HCT116 (cell line): ENCODE data around the gene RGS6. TPM values are rescaled to one million over a fixed set of nuclear protein-coding genes. Genes with fewer than 3 reads are reported as not detected.

ENCODE experiments used
- ATAC-seq: fragments of 200-7000 bp; cut with Tn5 transposase; 2 replicates; pipeline ENCODE4 v1.9.1; 2020; ENCODE audit warnings: mild to moderate bottlenecking, moderate library complexity
- BruUV-seq: library from RNA; stranded (reverse); fragments of 400-500 nt; replicated peaks from 2 replicates; lab custom pipeline; 2021; lab: Mats Ljungman, UMichigan
- CTCF ChIA-PET: fragments of 300-600 bp; sonication (Branson Sonifier 250); formaldehyde crosslinking; loops from one replicate; lab custom pipeline; 2021; ENCODE audit warnings: antibody characterized with exemption; lab: Charles Lee
- POLR2A ChIA-PET: fragments of 300-600, 350-600 bp; sonication (Branson Sonifier 250); formaldehyde crosslinking; loops from one replicate; lab custom pipeline; 2021; ENCODE audit warnings: antibody characterized with exemption; lab: Charles Lee
- RAD21 ChIA-PET, 2 experiments: fragments of 300-600 bp; sonication (Branson Sonifier 250); formaldehyde crosslinking; loops; one replicate each; lab custom pipeline; 2023; ENCODE audit warnings: low total read pairs in 2 of 2; ENCODE audit not compliant: uncharacterized antibody in 2 of 2, unreplicated experiment in 2 of 2, low non-redundant PET in 1 of 2; lab: Charles Lee
- DNase-seq: peaks from one replicate; pipeline ENCODE4 v3.0.0-alpha.2; 2010; ENCODE audit warnings: low read depth, low spot score
- H2AFZ ChIP-seq: fragments of 200-600 bp; shearing (Covaris generic), sonication (generic); 2 replicates; pipeline ENCODE4 v1.6.1; 2017; ENCODE audit warnings: low read depth, mixed run types, mixed read lengths, antibody characterized with exemption, low read length; ENCODE audit not compliant: poor library complexity, severe bottlenecking
- H3K27ac ChIP-seq: 2 replicates; pipeline ENCODE4 v1.5.1; 2012; ENCODE audit warnings: low read depth, low read length
- H3K27me3 ChIP-seq: fragments of 200-600 bp; sonication (generic); 2 replicates; pipeline ENCODE4 v1.6.1; 2016; ENCODE audit warnings: mixed run types, low read length, mixed read lengths; ENCODE audit not compliant: insufficient read depth
- H3K36me3 ChIP-seq, 2 experiments: fragments of 200-500 bp in 1 of 2; fragments of 200-600 bp in 1 of 2; sonication (Bioruptor generic) in 1 of 2; sonication (generic) in 1 of 2; 2 replicates each; pipeline versions ENCODE4 v1.5.1 to v1.6.1; 2014 to 2016; ENCODE audit warnings: low read length in 2 of 2, inconsistent platforms in 1 of 2, mixed read lengths in 1 of 2, mixed run types in 1 of 2; ENCODE audit not compliant: insufficient read depth in 2 of 2, control insufficient read depth in 1 of 2
- H3K4me1 ChIP-seq, 2 experiments: fragments of 200-600 bp in 1 of 2; sonication (generic) in 1 of 2; 2 replicates each; pipeline versions ENCODE4 v1.5.1 to v1.6.1; 2012 to 2017; ENCODE audit warnings: low read length in 2 of 2, inconsistent platforms in 1 of 2, mild to moderate bottlenecking in 1 of 2, mixed read lengths in 1 of 2, mixed run types in 1 of 2, moderate library complexity in 1 of 2; ENCODE audit not compliant: insufficient read depth in 2 of 2, control insufficient read depth in 1 of 2
- H3K4me2 ChIP-seq: fragments of 200-600 bp; sonication (generic); 2 replicates; pipeline ENCODE4 v1.6.1; 2017; ENCODE audit warnings: mixed run types, low read length, mixed read lengths
- H3K4me3 ChIP-seq, 2 experiments: fragments of 200-600 bp in 1 of 2; sonication (generic) in 1 of 2; replicated peaks in 1 of 2; 2 replicates each; pipeline ENCODE4 v1.5.1; 2011 to 2016; ENCODE audit warnings: low read length in 2 of 2, control low read depth in 1 of 2, low read depth in 1 of 2, mild to moderate bottlenecking in 1 of 2, mixed read lengths in 1 of 2, mixed run types in 1 of 2
- H3K79me2 ChIP-seq: fragments of 200-600 bp; sonication (generic); 2 replicates; pipeline ENCODE4 v1.6.1; 2017; ENCODE audit warnings: mild to moderate bottlenecking, mixed run types, low read length, moderate library complexity, mixed read lengths; ENCODE audit not compliant: insufficient read depth
- H3K9ac ChIP-seq: fragments of 200-600 bp; sonication (generic); 2 replicates; pipeline ENCODE4 v1.6.1; 2016; ENCODE audit warnings: low read length, mixed read lengths
- H3K9me2 ChIP-seq: fragments of 200-600 bp; sonication (generic), shearing (Covaris generic); 2 replicates; pipeline ENCODE4 v1.6.1; 2017; ENCODE audit warnings: mixed run types, mild to moderate bottlenecking, moderate library complexity; ENCODE audit not compliant: insufficient read depth
- H3K9me3 ChIP-seq, 2 experiments: fragments of 200-500 bp in 1 of 2; fragments of 200-600 bp in 1 of 2; sonication (Bioruptor generic) in 1 of 2; sonication (generic) in 1 of 2; 2 replicates each; pipeline ENCODE4 v1.6.1; 2014 to 2017; ENCODE audit warnings: low read length in 2 of 2, mixed read lengths in 2 of 2, inconsistent platforms in 1 of 2, low read depth in 1 of 2, mild to moderate bottlenecking in 1 of 2, mixed run types in 1 of 2, moderate library complexity in 1 of 2; ENCODE audit not compliant: control insufficient read depth in 1 of 2, insufficient read depth in 1 of 2
- H4K20me1 ChIP-seq: fragments of 200-600 bp; sonication (generic), shearing (Covaris generic); 2 replicates; pipeline ENCODE4 v1.6.1; 2017; ENCODE audit warnings: mixed run types, mild to moderate bottlenecking, moderate library complexity; ENCODE audit not compliant: insufficient read depth
- CTCF ChIP-seq, 3 experiments: fragments of 200-600 bp in 1 of 3; sonication (generic) in 1 of 3; IDR thresholded peaks in 2 of 3; conservative IDR thresholded peaks in 1 of 3; 2 replicates each; pipeline ENCODE4 v1.5.1; 2012 to 2017; ENCODE audit warnings: low read depth in 2 of 3, low read length in 2 of 3, antibody characterized with exemption in 1 of 3, borderline replicate concordance in 1 of 3, control low read depth in 1 of 3, mild to moderate bottlenecking in 1 of 3, mixed read lengths in 1 of 3, mixed run types in 1 of 3, moderate library complexity in 1 of 3; ENCODE audit not compliant: insufficient read depth in 1 of 3
- EZH2phosphoT487 ChIP-seq: fragments of 200-600 bp; IDR thresholded peaks from 2 replicates; pipeline ENCODE4 v1.6.1; 2018; ENCODE audit warnings: antibody characterized with exemption, borderline replicate concordance
- TCF7L2 ChIP-seq: IDR thresholded peaks from 2 replicates; pipeline ENCODE4 v1.7.0; 2011; ENCODE audit warnings: borderline replicate concordance, inconsistent platforms; ENCODE audit not compliant: insufficient read depth, insufficient read length; ENCODE audit errors: extremely low read depth
- YY1 ChIP-seq: IDR thresholded peaks from 2 replicates; pipeline ENCODE4 v1.6.1; 2011; ENCODE audit warnings: low read length, low read depth, moderate library complexity, mild to moderate bottlenecking; ENCODE audit not compliant: insufficient replicate concordance; ENCODE audit errors: extremely low read depth
- ZNF274 ChIP-seq: fragments of 200-500 bp; sonication (Bioruptor generic); IDR thresholded peaks from 2 replicates; pipeline ENCODE4 v1.6.1; 2014; ENCODE audit warnings: mild to moderate bottlenecking, low read depth, low read length, inconsistent platforms
- intact Hi-C: fragments of 100-400 bp; cut with micrococcal nuclease; formaldehyde crosslinking; loops from 2 replicates; pipeline ENCODE4 v1.10.0; 2022
- total RNA-seq: library from RNA; stranded (reverse); gene quantifications from one replicate; pipeline ENCODE4 v1.2.1, GENCODE V29; 2021; ENCODE audit not compliant: unreplicated experiment
- TF ChIP-seq, protein P1 (sequence below): IDR thresholded peaks from 2 replicates; pipeline ENCODE4 v1.6.1; 2012; ENCODE audit warnings: low read depth

Gene RGS6
- total RNA-seq, 1 experiment from 2014 or later = 4.7 TPM

GRCh38 chr14:72217135-72217534, 284.9 kb downstream of the RGS6 start:
- H3K27ac ChIP-seq = no peak overlapping the region
- no peak overlapping the region for H2AFZ ChIP-seq
- intact Hi-C loops = no loop called here
- no peaks in the 10 kb centered on the region for H3K27me3 ChIP-seq
- H3K4me3 ChIP-seq = no peak overlapping the region
- H3K4me2 ChIP-seq = no peak overlapping the region
- ChIA-PET CTCF (no interaction called here), POLR2A (no interaction called here), RAD21 (no interaction called here)
- peaks cover 0 to 10% of the 10 kb centered on the region in 2 experiments; a peak in 1 of 4 replicates for H3K9me3 ChIP-seq
- TF ChIP-seq YY1 (no peak), ZNF274 (no peak), TCF7L2 (no peak), EZH2phosphoT487 (no peak), CTCF (IDR thresholded peaks at IDR 0.05 in 2 of 3, conservative IDR thresholded peaks at IDR 0.05 in 1 of 3; ENCODE audit: borderline replicate concordance in 1 of 3, insufficient read depth in 1 of 3, low read depth in 2 of 3, low read length in 2 of 3) (no peak)
- TF ChIP-seq, protein P1, sequence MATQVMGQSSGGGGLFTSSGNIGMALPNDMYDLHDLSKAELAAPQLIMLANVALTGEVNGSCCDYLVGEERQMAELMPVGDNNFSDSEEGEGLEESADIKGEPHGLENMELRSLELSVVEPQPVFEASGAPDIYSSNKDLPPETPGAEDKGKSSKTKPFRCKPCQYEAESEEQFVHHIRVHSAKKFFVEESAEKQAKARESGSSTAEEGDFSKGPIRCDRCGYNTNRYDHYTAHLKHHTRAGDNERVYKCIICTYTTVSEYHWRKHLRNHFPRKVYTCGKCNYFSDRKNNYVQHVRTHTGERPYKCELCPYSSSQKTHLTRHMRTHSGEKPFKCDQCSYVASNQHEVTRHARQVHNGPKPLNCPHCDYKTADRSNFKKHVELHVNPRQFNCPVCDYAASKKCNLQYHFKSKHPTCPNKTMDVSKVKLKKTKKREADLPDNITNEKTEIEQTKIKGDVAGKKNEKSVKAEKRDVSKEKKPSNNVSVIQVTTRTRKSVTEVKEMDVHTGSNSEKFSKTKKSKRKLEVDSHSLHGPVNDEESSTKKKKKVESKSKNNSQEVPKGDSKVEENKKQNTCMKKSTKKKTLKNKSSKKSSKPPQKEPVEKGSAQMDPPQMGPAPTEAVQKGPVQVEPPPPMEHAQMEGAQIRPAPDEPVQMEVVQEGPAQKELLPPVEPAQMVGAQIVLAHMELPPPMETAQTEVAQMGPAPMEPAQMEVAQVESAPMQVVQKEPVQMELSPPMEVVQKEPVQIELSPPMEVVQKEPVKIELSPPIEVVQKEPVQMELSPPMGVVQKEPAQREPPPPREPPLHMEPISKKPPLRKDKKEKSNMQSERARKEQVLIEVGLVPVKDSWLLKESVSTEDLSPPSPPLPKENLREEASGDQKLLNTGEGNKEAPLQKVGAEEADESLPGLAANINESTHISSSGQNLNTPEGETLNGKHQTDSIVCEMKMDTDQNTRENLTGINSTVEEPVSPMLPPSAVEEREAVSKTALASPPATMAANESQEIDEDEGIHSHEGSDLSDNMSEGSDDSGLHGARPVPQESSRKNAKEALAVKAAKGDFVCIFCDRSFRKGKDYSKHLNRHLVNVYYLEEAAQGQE = no peak
- no TSS peak for BruUV-seq
- no peaks in the 10 kb centered on the region for H3K79me2 ChIP-seq
- DNase-seq = no peak
- no peaks in the 10 kb centered on the region for H3K9me2 ChIP-seq
- no peak overlapping the region for H3K9ac ChIP-seq
- H4K20me1 ChIP-seq = no peaks in the 10 kb centered on the region
- no peaks in the 10 kb centered on the region for H3K36me3 ChIP-seq
- ATAC-seq = no peak
- H3K4me1 ChIP-seq = no peaks in the 10 kb centered on the region
